ENCODE data around the gene MIXL1.
"Not testable (repeated sequence)": the region's sequence is repeated elsewhere in the genome, so short reads cannot be mapped to it uniquely, and the experiment has no call there.

- TF ChIP-seq, protein P1, sequence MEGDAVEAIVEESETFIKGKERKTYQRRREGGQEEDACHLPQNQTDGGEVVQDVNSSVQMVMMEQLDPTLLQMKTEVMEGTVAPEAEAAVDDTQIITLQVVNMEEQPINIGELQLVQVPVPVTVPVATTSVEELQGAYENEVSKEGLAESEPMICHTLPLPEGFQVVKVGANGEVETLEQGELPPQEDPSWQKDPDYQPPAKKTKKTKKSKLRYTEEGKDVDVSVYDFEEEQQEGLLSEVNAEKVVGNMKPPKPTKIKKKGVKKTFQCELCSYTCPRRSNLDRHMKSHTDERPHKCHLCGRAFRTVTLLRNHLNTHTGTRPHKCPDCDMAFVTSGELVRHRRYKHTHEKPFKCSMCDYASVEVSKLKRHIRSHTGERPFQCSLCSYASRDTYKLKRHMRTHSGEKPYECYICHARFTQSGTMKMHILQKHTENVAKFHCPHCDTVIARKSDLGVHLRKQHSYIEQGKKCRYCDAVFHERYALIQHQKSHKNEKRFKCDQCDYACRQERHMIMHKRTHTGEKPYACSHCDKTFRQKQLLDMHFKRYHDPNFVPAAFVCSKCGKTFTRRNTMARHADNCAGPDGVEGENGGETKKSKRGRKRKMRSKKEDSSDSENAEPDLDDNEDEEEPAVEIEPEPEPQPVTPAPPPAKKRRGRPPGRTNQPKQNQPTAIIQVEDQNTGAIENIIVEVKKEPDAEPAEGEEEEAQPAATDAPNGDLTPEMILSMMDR (IDR thresholded peaks at IDR 0.05 in 8 of 11, conservative IDR thresholded peaks at IDR 0.05 in 3 of 11): not testable (repeated sequence)
- not testable (repeated sequence) for TF ChIP-seq POLR2A (IDR thresholded peaks at IDR 0.05)
These were observed 29.4 kb downstream of the MIXL1 start for GRCh38 chr1:226252841-226253240.
